Right atrium auricular region (tissue), 2 donors: Measurements from ENCODE around the gene SERINC5. TPM values are rescaled to one million over a fixed set of nuclear protein-coding genes. Genes with fewer than 3 reads are reported as not detected.

Experiments used
- DNase-seq: peaks from one replicate; pipeline ENCODE4 v3.0.0-alpha.2; 2019; ENCODE audit warnings: low spot score
- H3K27ac ChIP-seq, 2 donors: fragments of 200-600 bp; sonication (generic); 1 replicate in 1 of 2; 2 replicates in 1 of 2; pipeline ENCODE4 v1.5.1; 2016 to 2019
- H3K27me3 ChIP-seq, 2 donors: fragments of 200-600 bp; sonication (generic); one replicate each; pipeline versions ENCODE4 v1.5.1 to v1.6.0; 2017 to 2019
- H3K36me3 ChIP-seq: fragments of 200-600 bp; sonication (generic); one replicate; pipeline ENCODE4 v1.5.1; 2016
- H3K4me1 ChIP-seq, 2 donors: fragments of 200-600 bp; sonication (generic); one replicate each; pipeline versions ENCODE4 v1.5.1 to v1.6.0; 2017 to 2019
- H3K4me3 ChIP-seq, 2 donors: fragments of 200-600 bp; sonication (generic); 1 replicate in 1 of 2; 2 replicates in 1 of 2; pipeline ENCODE4 v1.5.1; 2017 to 2019; ENCODE audit warnings: mild to moderate bottlenecking in 1 of 2, moderate library complexity in 1 of 2
- H3K9me3 ChIP-seq, 2 donors: fragments of 200-600 bp; sonication (generic); one replicate each; pipeline ENCODE4 v1.5.1; 2019
- total RNA-seq, 2 donors: library from RNA; depleted of rRNA; stranded (reverse); fragments of >200 nt; gene quantifications; one replicate each; pipeline ENCODE4 v1.1.0, GENCODE V29; 2016
- TF ChIP-seq, protein P1 (sequence below), 2 donors: fragments of 200-600 bp; sonication (generic); IDR thresholded peaks; one replicate each; pipeline ENCODE4 v1.5.1; 2019; ENCODE audit warnings: antibody characterized with exemption in 2 of 2

SERINC5 gene
- total RNA-seq, 2 donors from 2014 or later = 9.2 to 11.0 TPM

- no peak overlapping the region for H3K27ac ChIP-seq
- TF ChIP-seq, protein P1, sequence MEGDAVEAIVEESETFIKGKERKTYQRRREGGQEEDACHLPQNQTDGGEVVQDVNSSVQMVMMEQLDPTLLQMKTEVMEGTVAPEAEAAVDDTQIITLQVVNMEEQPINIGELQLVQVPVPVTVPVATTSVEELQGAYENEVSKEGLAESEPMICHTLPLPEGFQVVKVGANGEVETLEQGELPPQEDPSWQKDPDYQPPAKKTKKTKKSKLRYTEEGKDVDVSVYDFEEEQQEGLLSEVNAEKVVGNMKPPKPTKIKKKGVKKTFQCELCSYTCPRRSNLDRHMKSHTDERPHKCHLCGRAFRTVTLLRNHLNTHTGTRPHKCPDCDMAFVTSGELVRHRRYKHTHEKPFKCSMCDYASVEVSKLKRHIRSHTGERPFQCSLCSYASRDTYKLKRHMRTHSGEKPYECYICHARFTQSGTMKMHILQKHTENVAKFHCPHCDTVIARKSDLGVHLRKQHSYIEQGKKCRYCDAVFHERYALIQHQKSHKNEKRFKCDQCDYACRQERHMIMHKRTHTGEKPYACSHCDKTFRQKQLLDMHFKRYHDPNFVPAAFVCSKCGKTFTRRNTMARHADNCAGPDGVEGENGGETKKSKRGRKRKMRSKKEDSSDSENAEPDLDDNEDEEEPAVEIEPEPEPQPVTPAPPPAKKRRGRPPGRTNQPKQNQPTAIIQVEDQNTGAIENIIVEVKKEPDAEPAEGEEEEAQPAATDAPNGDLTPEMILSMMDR (IDR thresholded peaks at IDR 0.05) = no peak
- no peaks in the 10 kb centered on the region for H3K9me3 ChIP-seq
- no peaks in the 10 kb centered on the region for H3K27me3 ChIP-seq
- H3K4me3 ChIP-seq = no peak overlapping the region
- peaks cover 0 to 22% of the 10 kb centered on the region in 2 donors for H3K4me1 ChIP-seq
- H3K36me3 ChIP-seq = no peaks in the 10 kb centered on the region
- DNase-seq = peak; percentile 51
Observed at GRCh38 chr5:80143491-80143890, 112.4 kb downstream of the SERINC5 start.

DNA sequence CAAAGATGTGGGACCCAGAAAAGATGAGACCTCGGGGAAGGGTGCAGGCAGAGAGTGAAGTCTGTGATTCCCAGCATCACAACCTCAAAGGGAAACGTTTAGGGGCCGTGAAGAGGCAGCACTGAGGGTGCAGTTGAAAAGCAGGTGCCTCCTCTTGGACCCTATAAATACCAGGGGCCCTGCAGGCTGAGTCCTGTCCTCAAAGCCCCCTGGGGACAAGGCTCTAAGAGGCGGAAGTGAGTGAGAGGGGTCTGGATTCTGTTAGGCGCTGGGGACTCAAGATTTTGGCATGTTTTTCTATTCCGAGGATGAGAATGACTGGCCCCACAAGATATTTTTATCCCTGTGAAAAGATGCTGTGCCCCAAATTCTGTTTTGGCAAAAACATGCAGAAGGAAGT is 112.9 kb downstream of the SERINC5 start:
- TF ChIP-seq, protein P1 (IDR thresholded peaks at IDR 0.05) = no peak
- Histone ChIP-seq H3K4me3 (no peak overlapping the region), H3K9me3 (no peaks in the 10 kb centered on the region), H3K36me3 (no peaks in the 10 kb centered on the region), H3K27ac (no peak overlapping the region), H3K27me3 (no peaks in the 10 kb centered on the region), H3K4me1 (peaks cover 0 to 22% of the 10 kb centered on the region in 2 donors)
- DNase-seq = peak; percentile 43

DNA sequence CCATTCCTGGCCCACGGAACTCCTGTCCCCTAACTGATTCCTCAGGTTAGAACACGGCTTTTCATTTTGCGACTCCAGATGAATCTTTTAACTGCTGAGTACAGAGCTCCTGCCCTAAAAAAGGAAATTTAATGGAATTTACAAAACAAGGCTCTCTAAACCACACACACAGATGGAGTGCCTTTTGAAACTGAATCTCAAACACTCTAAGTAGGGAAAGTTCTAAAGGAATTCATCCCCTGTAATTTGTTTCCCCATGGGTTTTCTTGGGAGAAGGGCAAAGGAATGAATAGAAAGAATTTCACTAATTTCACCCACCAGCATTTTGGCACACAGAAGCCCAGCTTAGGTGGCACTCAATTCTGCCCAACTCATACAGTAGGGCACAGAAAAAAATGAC is 114.2 kb downstream of the SERINC5 start:
- Histone ChIP-seq H3K27me3 (no peaks in the 10 kb centered on the region), H3K4me3 (no peak overlapping the region), H3K36me3 (no peaks in the 10 kb centered on the region), H3K9me3 (no peaks in the 10 kb centered on the region), H3K4me1 (peaks cover 0 to 22% of the 10 kb centered on the region in 2 donors), H3K27ac (peak overlapping the region; percentile 73 to 85)
- DNase-seq = no peak
- TF ChIP-seq, protein P1 (IDR thresholded peaks at IDR 0.05) = no peak

GRCh38 chr5:80141147-80141671 is 114.6 kb downstream of the SERINC5 start:
- Histone ChIP-seq H3K4me1 (peaks cover 0 to 22% of the 10 kb centered on the region in 2 donors), H3K9me3 (no peaks in the 10 kb centered on the region), H3K4me3 (no peak overlapping the region), H3K36me3 (no peaks in the 10 kb centered on the region), H3K27me3 (no peaks in the 10 kb centered on the region), H3K27ac (peak overlapping the region; percentile 73 to 85)
- DNase-seq = peak; percentile 92
- TF ChIP-seq, protein P1 (IDR thresholded peaks at IDR 0.05) = no peak

GRCh38 chr5:80140496-80140895 is 115.4 kb downstream of the SERINC5 start:
- H3K9me3 ChIP-seq = no peaks in the 10 kb centered on the region
- H3K4me1 ChIP-seq = peaks cover 0 to 23% of the 10 kb centered on the region in 2 donors
- H3K27me3 ChIP-seq = no peaks in the 10 kb centered on the region
- H3K4me3 ChIP-seq = no peak overlapping the region
- H3K27ac ChIP-seq = peak overlapping the region; percentile 45 to 85
- no peaks in the 10 kb centered on the region for H3K36me3 ChIP-seq
- DNase-seq = peak; percentile 42
- TF ChIP-seq, protein P1 (IDR thresholded peaks at IDR 0.05) = no peak

GRCh38 chr5:80139466-80139972 is 116.3 kb downstream of the SERINC5 start:
- no peak overlapping the region for H3K4me3 ChIP-seq
- no peak overlapping the region for H3K27ac ChIP-seq
- TF ChIP-seq, protein P1 (IDR thresholded peaks at IDR 0.05) = no peak
- peak; percentile 32 for DNase-seq
- H3K4me1 ChIP-seq = peaks cover 0 to 28% of the 10 kb centered on the region in 2 donors
- no peaks in the 10 kb centered on the region for H3K36me3 ChIP-seq
- H3K27me3 ChIP-seq = no peaks in the 10 kb centered on the region
- H3K9me3 ChIP-seq = no peaks in the 10 kb centered on the region
